Suprapubic skin (tissue), 3 donors: ENCODE measurements around the gene MATK.

Experiments used
- CTCF ChIP-seq, 2 donors: fragments of 200-600 bp in 1 of 2; fragments of 450-650 bp in 1 of 2; sonication (generic) in 1 of 2; IDR thresholded peaks; one replicate each; pipeline ENCODE4 v1.5.1; 2016 to 2019; ENCODE audit warnings: antibody characterized with exemption in 2 of 2, mild to moderate bottlenecking in 1 of 2, moderate library complexity in 1 of 2
- EP300 ChIP-seq: sonication (generic); formaldehyde crosslinking; IDR thresholded peaks from one replicate; pipeline ENCODE4 v1.6.1; 2017; ENCODE audit warnings: antibody characterized with exemption
- POLR2A ChIP-seq, 2 donors: fragments of 450-650 bp; IDR thresholded peaks; one replicate each; pipeline ENCODE4 v1.6.1; 2017; ENCODE audit warnings: antibody characterized with exemption in 2 of 2, mild to moderate bottlenecking in 2 of 2, moderate library complexity in 2 of 2

GRCh38 chr19:3781603-3782002, 4.6 kb downstream of the MATK start:
- no peak for TF ChIP-seq CTCF (IDR thresholded peaks at IDR 0.05)
- no peak for TF ChIP-seq EP300
- TF ChIP-seq POLR2A (IDR thresholded peaks at IDR 0.05), result no peak
